Heart left ventricle (tissue), 16 donors: ENCODE results near the gene BAG2. TPM values are rescaled to one million over a fixed set of nuclear protein-coding genes. Genes with fewer than 3 reads are reported as not detected.

Experiments
- ATAC-seq, 4 donors: fragments of 200-7000 bp; cut with Tn5 transposase; one replicate each; pipeline ENCODE4 v1.9.1; 2020 to 2022; ENCODE audit warnings: moderate library complexity in 4 of 4, mild to moderate bottlenecking in 3 of 4, moderate number of reproducible peaks in 1 of 4
- DNase-seq, 5 donors: peaks; one replicate each; pipeline ENCODE4 v3.0.0-alpha.2; 2020
- H3K27ac ChIP-seq, 12 donors: fragments of 200-600 bp; sonication (generic) in 4 of 12; one replicate each; pipeline versions ENCODE4 v1.5.0 to v1.8.0; 2016 to 2022; ENCODE audit warnings: mild to moderate bottlenecking in 2 of 12
- H3K27me3 ChIP-seq, 9 donors: fragments of 200-600 bp; sonication (generic) in 2 of 9; one replicate each; pipeline versions ENCODE4 v1.5.1 to v1.8.0; 2016 to 2022; ENCODE audit warnings: mild to moderate bottlenecking in 3 of 9
- H3K36me3 ChIP-seq, 9 donors: fragments of 200-600 bp; sonication (generic) in 2 of 9; one replicate each; pipeline versions ENCODE4 v1.5.0 to v1.8.0; 2018 to 2022; ENCODE audit warnings: mild to moderate bottlenecking in 2 of 9
- H3K4me1 ChIP-seq, 12 donors: fragments of 200-600 bp; sonication (generic) in 4 of 12; one replicate each; pipeline versions ENCODE4 v1.5.0 to v1.8.0; 2016 to 2022; ENCODE audit warnings: mild to moderate bottlenecking in 3 of 12
- H3K4me3 ChIP-seq, 12 donors: fragments of 200-600 bp; sonication (generic) in 4 of 12; one replicate each; pipeline versions ENCODE4 v1.5.0 to v1.8.0; 2017 to 2022; ENCODE audit warnings: mild to moderate bottlenecking in 9 of 12, moderate library complexity in 4 of 12
- H3K9me3 ChIP-seq, 12 donors: fragments of 200-600 bp; sonication (generic) in 4 of 12; one replicate each; pipeline versions ENCODE4 v1.5.0 to v1.8.0; 2016 to 2022; ENCODE audit warnings: mild to moderate bottlenecking in 1 of 12
- POLR2A ChIP-seq, 2 donors: fragments of 450-650 bp; IDR thresholded peaks; one replicate each; pipeline ENCODE4 v1.6.1; 2017; ENCODE audit warnings: antibody characterized with exemption in 2 of 2, mild to moderate bottlenecking in 2 of 2, moderate library complexity in 2 of 2
- WGBS, 4 donors: extraction: QIAGEN DNeasy Blood & Tissue Kit in 2 of 4; methylation state at CpG; one replicate each; pipeline versions ENCODE4 v1.1.5 to v1.1.7; 2013 to 2018; 5-methylcytosine and 5-hydroxymethylcytosine counted together
- intact Hi-C, 10 donors: fragments of 100-400 bp; cut with DNase I; formaldehyde crosslinking; loops; one replicate each; pipeline versions ENCODE4 v1.11.1 to v1.14.2; 2022
- polyA plus RNA-seq, 2 donors: library from polyadenylated mRNA; stranded (reverse); fragments of 200-250 nt; gene quantifications; one replicate each; pipeline ENCODE4 v1.2.3, GENCODE V29; 2013
- total RNA-seq, 9 donors: library from RNA; depleted of rRNA in 2 of 9; stranded (reverse); fragments of >200 nt in 2 of 9; fragmentation: NEBNext Ultra II Directional in 3 of 9; extraction: Animal tissue kit (Norgen Biotek cat#: 25700) in 3 of 9; gene quantifications; one replicate each; pipeline versions ENCODE4 v1.1.0 to v1.2.4, GENCODE V29; 2016 to 2023
- TF ChIP-seq, protein P1 (sequence below), 12 donors: fragments of 200-600 bp; sonication (generic) in 4 of 12; IDR thresholded peaks; one replicate each; pipeline versions ENCODE4 v1.5.0 to v1.8.0; 2018 to 2022; ENCODE audit warnings: antibody characterized with exemption in 12 of 12, mild to moderate bottlenecking in 5 of 12
- donor health status: ischemic (EF 13 %, LVEDD 7.1; RV severe dilation, severe dysfunction).
- donor health status: healthy with polysubstance abuse.
- donor health status: DM: no; HTN: yes; CAD: no.
- donor health status: DM: no; HTN: no; CAD: no.
- donor health status: ischemic (EF 25% LVEDD 6.9; RV normal size, moderate dysfunction).
- donor health status: ischemic (EF 25% LVEDD 5.7; RV mildly dilated, moderate dysfunction).
- donor health status: healthy.
- donor health status: DM: yes; HTN: yes; CAD: no.
- donor health status: ischemic (EF 35%, LVEDD 5.7; RV mildly dilated, moderate dysfunction).
- donor health status: nonischemic (EF 11% LVEDD 7.7; RV severe dilation, severe dysfunction).
- donor health status: DM: yes; HTN: yes; CAD: no.
- donor health status: PGD.
- donor health status: ischemic (EF 29% LVEDD 5.4; RV normal size, mild dysfunction).
- donor health status: nonischemic (EF 23%, LVEDD 6.1; RV moderate dilation, normal function).

Gene BAG2
- total and polyA plus RNA-seq, 11 donors = 4.5 to 18.0 (median 10.8) TPM

GRCh38 chr6:57201718-57202117 is 29.6 kb downstream of the BAG2 start:
- no peak overlapping the region for H3K4me3 ChIP-seq
- TF ChIP-seq, protein P1, sequence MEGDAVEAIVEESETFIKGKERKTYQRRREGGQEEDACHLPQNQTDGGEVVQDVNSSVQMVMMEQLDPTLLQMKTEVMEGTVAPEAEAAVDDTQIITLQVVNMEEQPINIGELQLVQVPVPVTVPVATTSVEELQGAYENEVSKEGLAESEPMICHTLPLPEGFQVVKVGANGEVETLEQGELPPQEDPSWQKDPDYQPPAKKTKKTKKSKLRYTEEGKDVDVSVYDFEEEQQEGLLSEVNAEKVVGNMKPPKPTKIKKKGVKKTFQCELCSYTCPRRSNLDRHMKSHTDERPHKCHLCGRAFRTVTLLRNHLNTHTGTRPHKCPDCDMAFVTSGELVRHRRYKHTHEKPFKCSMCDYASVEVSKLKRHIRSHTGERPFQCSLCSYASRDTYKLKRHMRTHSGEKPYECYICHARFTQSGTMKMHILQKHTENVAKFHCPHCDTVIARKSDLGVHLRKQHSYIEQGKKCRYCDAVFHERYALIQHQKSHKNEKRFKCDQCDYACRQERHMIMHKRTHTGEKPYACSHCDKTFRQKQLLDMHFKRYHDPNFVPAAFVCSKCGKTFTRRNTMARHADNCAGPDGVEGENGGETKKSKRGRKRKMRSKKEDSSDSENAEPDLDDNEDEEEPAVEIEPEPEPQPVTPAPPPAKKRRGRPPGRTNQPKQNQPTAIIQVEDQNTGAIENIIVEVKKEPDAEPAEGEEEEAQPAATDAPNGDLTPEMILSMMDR (IDR thresholded peaks at IDR 0.05) = no peak
- TF ChIP-seq POLR2A (IDR thresholded peaks at IDR 0.05) = no peak
- H3K9me3 ChIP-seq = no peaks in the 10 kb centered on the region
- no peaks in the 10 kb centered on the region for H3K27me3 ChIP-seq
- H3K27ac ChIP-seq = peak overlapping the region in 1 of 12 donors; percentile 64
- no peak for DNase-seq
- H3K4me1 ChIP-seq = no peaks in the 10 kb centered on the region
- H3K36me3 ChIP-seq = no peaks in the 10 kb centered on the region
- ATAC-seq = no peak
- 75 to 84% (median 80%) methylated on average over 1 of the region's 1 CpG for WGBS, 4 donors
- intact Hi-C loops = no loop called here

- Histone ChIP-seq H3K27ac (peak overlapping the region in 1 of 12 donors; percentile 57), H3K9me3 (no peaks in the 10 kb centered on the region), H3K27me3 (no peaks in the 10 kb centered on the region), H3K4me1 (no peaks in the 10 kb centered on the region), H3K36me3 (no peaks in the 10 kb centered on the region), H3K4me3 (no peak overlapping the region)
- 87 to 91% (median 90%) methylated on average over 7 of the region's 7 CpGs for WGBS, 4 donors
- intact Hi-C loops = no loop called here
- ATAC-seq (no peak), DNase-seq (no peak)
- no peak for TF ChIP-seq POLR2A (IDR thresholded peaks at IDR 0.05)
Observed at GRCh38 chr6:57205550-57206328, 33.6 kb downstream of the BAG2 start.

DNA sequence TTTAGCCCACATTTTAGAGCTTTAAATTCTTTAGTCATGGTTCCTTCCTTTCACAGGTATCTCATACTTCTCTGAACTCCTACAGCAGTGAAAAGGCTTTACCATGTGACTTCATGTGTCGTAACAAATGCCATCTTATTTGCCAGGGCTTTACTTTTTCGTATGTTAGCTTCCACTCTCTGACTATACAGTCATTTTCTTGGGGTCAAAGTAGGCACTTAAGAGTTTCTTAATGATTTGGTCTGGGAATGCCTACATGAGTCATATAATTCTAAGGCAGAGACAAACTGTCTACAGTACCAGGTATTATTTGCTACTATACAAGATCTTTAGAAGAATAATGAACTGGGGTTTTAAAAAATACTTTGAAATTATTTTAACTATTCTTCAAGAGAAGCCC is 35.0 kb downstream of the BAG2 start:
- no peaks in the 10 kb centered on the region for H3K9me3 ChIP-seq
- ATAC-seq = no peak
- H3K4me3 ChIP-seq = no peak overlapping the region
- intact Hi-C loops = no loop called here
- H3K27me3 ChIP-seq = no peaks in the 10 kb centered on the region
- TF ChIP-seq POLR2A (IDR thresholded peaks at IDR 0.05) = no peak
- TF ChIP-seq, protein P1 (IDR thresholded peaks at IDR 0.05) = no peak
- peak overlapping the region in 1 of 12 donors; percentile 57 for H3K27ac ChIP-seq
- no peak for DNase-seq
- no peaks in the 10 kb centered on the region for H3K4me1 ChIP-seq
- H3K36me3 ChIP-seq = no peaks in the 10 kb centered on the region
- 87 to 93% (median 91%) methylated on average over 2 of the region's 2 CpGs for WGBS, 4 donors

DNA sequence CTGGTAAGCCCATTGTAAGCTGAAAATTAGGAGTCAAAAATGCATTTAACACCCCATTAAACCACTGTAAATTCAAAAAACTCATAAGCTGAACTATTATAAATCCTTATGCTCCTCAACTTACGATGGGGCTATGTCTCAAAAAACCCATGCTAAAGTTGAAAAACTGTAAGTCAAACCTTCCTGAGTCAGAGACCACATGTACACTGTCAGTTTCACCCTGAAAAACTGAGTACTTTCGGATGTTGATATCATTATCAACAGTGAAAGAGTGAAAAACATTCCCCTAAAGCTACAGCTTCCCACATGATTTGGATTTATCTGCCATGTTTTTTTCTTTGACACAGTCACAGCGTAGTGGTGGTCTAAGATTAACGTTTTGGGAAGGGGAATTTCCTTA is 35.7 kb downstream of the BAG2 start:
- ATAC-seq = no peak
- TF ChIP-seq, protein P1 (IDR thresholded peaks at IDR 0.05) = no peak
- TF ChIP-seq POLR2A (IDR thresholded peaks at IDR 0.05) = no peak

DNA sequence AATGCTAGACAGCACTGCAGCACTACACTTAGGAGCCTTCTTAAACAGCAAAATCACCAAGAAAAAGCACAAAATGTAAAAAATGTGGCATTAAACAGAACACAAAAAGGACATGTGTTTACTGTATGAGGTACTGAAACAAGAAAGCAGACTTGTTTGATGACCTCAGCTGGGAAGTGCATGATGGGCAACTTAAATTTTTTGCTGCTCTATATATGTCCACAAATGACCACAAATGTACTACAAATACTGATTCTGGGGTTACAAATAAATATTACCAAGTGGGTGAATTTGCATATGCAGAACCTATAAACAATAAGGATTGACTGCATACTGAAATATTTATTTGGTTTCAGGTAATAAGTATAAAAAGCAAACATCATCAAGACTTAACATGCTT is 36.9 kb downstream of the BAG2 start:
- no peaks in the 10 kb centered on the region for H3K4me1 ChIP-seq

More for the DNA sequence above, 35.7 kb downstream of the BAG2 start:
- no peaks in the 10 kb centered on the region for H3K9me3 ChIP-seq
- H3K27me3 ChIP-seq = no peaks in the 10 kb centered on the region
- WGBS, 4 donors = 90 to 95% (median 94%) methylated on average over 4 of the region's 4 CpGs
- peak overlapping the region in 1 of 12 donors; percentile 57 for H3K27ac ChIP-seq
- no peak for DNase-seq
- H3K4me1 ChIP-seq = no peaks in the 10 kb centered on the region
- no peak overlapping the region for H3K4me3 ChIP-seq
- no peaks in the 10 kb centered on the region for H3K36me3 ChIP-seq
- intact Hi-C loops = no loop called here

More for the DNA sequence above, 36.9 kb downstream of the BAG2 start:
- TF ChIP-seq, protein P1 (IDR thresholded peaks at IDR 0.05) = no peak
- TF ChIP-seq POLR2A (IDR thresholded peaks at IDR 0.05) = no peak
- H3K4me3 ChIP-seq = no peak overlapping the region
- no peak for ATAC-seq
- no peaks in the 10 kb centered on the region for H3K27me3 ChIP-seq
- no peak for DNase-seq
- no peaks in the 10 kb centered on the region for H3K9me3 ChIP-seq
- intact Hi-C loops = no loop called here
- no peaks in the 10 kb centered on the region for H3K36me3 ChIP-seq
- no peak overlapping the region for H3K27ac ChIP-seq
